Bronchial epithelial cell (primary cell): ENCODE measurements around the gene SEPHS1. TPM values are rescaled to one million over a fixed set of nuclear protein-coding genes. Genes with fewer than 3 reads are reported as not detected.

ENCODE experiments used
- DNase-seq: peaks from one replicate; pipeline ENCODE4 v3.0.0-alpha.2; 2010; ENCODE audit warnings: low read depth
- FAIRE-seq: peaks from 2 replicates; lab custom pipeline; 2011; peaks lifted over from hg19 to GRCh38; lab: Jason Lieb, UNC
- H3K27me3 ChIP-seq: 2 replicates; pipeline ENCODE4 v1.5.1; 2011; ENCODE audit warnings: low read length; ENCODE audit not compliant: control insufficient read depth, insufficient read depth
- H3K36me3 ChIP-seq: 2 replicates; pipeline ENCODE4 v1.5.1; 2011; ENCODE audit warnings: low read length; ENCODE audit not compliant: control insufficient read depth, insufficient read depth
- H3K4me3 ChIP-seq: 2 replicates; pipeline ENCODE4 v1.5.1; 2011; ENCODE audit warnings: mild to moderate bottlenecking, low read depth, low read length, control low read depth
- CTCF ChIP-seq: IDR thresholded peaks from 2 replicates; pipeline ENCODE4 v1.5.1; 2011; ENCODE audit warnings: mild to moderate bottlenecking, moderate library complexity, low read length, control low read depth, inconsistent platforms; ENCODE audit not compliant: insufficient read depth, severe bottlenecking
- total RNA-seq: library from RNA; depleted of rRNA; stranded (reverse); fragments of >200 nt; gene quantifications from 2 replicates; pipeline ENCODE4 v1.2.1, GENCODE V29; 2014

The SEPHS1 gene
- total RNA-seq, 1 donor from 2014 or later, result 22.9 TPM

- no peak for TF ChIP-seq CTCF
- DNase-seq (no peak), FAIRE-seq (no peak)
- Histone ChIP-seq H3K36me3 (no peaks in the 10 kb centered on the region), H3K4me3 (no peak overlapping the region), H3K27me3 (no peaks in the 10 kb centered on the region)
Observed at GRCh38 chr10:13311177-13311575, 36.9 kb downstream of the SEPHS1 start.

- no peak for TF ChIP-seq CTCF
- H3K36me3 ChIP-seq, result no peaks in the 10 kb centered on the region
- FAIRE-seq, result no peak
- H3K27me3 ChIP-seq, result no peaks in the 10 kb centered on the region
- no peak overlapping the region for H3K4me3 ChIP-seq
- DNase-seq, result no peak
Observed at GRCh38 chr10:13310518-13311176, 37.4 kb downstream of the SEPHS1 start.

GRCh38 chr10:13309792-13310191, 38.3 kb downstream of the SEPHS1 start:
- no peak for TF ChIP-seq CTCF
- H3K36me3 ChIP-seq, result no peaks in the 10 kb centered on the region
- no peak for DNase-seq
- no peaks in the 10 kb centered on the region for H3K27me3 ChIP-seq
- FAIRE-seq, result no peak
- H3K4me3 ChIP-seq, result no peak overlapping the region

GRCh38 chr10:13308096-13308495, 40.0 kb downstream of the SEPHS1 start:
- Histone ChIP-seq H3K4me3 (no peak overlapping the region), H3K36me3 (no peaks in the 10 kb centered on the region), H3K27me3 (no peaks in the 10 kb centered on the region)
- TF ChIP-seq CTCF, result no peak
- DNase-seq, result no peak
- no peak for FAIRE-seq

DNA sequence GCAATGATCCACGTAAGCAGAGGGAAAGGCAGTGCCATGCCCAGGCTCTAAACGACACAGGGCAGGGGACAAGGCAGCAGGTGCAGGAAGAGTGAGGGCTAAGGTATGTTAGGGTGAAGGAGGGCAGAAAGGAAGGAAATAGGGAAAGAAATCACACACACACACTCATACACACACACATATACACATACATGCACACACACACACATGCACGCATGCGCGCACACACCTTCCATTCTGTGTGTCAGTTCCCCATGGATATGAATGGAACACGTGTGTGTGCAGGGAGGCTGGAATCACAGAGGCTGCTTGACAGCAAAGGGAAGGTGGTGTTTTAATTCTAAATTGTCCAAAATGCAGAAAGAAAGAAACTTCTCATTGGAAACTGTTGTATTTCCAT, 42.0 kb downstream of the SEPHS1 start:
- no peak for TF ChIP-seq CTCF
- FAIRE-seq, result no peak
- Histone ChIP-seq H3K27me3 (no peaks in the 10 kb centered on the region), H3K4me3 (no peak overlapping the region), H3K36me3 (no peaks in the 10 kb centered on the region)
- no peak for DNase-seq
